HG03159 (cell line): ENCODE measurements around the gene ILK.
A peak's percentile ranks its signal among the peaks of the same experiment; 100 is the strongest.

Experiments used
- ATAC-seq: cut with Tn5 transposase; IDR thresholded peaks from one replicate; pipeline ENCODE4 v1.9.1; 2021; ENCODE audit warnings: mild to moderate bottlenecking, moderate library complexity; ENCODE audit not compliant: unreplicated experiment

Gene ILK

DNA sequence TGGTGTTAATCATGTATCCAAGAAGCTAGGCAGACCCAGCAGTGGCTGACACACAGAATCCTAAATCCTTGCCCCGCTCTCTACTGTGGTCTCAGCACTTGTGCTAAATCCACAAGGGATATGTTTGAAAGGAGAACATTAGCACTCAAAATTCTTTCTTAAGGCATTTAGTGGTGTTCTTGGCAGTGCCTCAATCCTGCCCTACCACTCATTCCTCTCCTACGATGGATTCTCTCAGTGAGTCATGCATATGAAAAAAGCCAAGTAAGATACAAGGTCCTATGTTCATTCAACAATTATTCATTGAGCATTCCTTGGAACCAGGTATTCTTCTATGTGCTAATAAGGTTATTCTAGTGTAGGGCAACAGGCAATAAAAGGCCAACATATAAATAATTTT, 31.4 kb upstream of the ILK start:
- ATAC-seq = no peak

DNA sequence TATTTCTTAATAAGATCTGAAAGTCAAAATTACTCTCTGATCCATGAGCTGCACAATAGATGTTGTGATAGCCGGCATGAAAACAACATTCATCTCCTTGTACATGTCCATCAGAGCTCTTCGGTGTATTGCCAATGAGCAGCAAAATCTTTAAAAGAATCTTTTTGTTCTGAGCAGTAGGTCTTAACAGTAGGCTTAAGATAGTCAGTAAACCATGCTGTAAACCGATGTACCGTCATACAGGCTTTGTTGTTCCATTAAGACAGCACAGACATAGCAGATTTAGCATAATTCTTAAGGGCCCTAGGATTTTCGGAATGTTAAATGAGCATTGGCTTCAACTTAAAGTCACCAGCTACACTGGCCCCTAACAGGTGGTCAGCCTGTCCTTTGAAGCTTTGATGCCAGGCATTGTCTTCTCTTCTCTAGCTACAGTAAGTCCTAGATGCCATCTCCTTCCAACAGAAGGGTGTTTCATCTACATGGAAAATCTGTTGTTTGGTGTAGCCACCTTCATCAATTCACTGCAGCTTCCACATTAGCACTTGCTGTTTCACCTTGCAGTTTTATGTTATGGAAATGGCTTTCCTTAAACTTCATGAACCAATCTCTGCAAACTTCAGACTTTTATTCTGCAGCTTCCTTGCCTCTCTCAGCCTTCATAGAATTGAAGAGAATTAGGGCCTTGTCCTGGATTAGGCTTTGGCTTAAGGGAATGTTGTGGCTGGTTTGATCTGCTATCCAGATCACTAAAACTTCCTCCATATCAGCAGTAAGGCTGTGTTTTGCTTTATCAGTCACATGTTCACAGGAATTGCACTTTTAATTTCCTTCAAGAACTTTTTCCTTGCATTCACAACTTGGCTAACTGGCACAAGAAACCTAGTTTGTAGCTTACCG, 28.5 kb upstream of the ILK start:
- no peak for ATAC-seq

DNA sequence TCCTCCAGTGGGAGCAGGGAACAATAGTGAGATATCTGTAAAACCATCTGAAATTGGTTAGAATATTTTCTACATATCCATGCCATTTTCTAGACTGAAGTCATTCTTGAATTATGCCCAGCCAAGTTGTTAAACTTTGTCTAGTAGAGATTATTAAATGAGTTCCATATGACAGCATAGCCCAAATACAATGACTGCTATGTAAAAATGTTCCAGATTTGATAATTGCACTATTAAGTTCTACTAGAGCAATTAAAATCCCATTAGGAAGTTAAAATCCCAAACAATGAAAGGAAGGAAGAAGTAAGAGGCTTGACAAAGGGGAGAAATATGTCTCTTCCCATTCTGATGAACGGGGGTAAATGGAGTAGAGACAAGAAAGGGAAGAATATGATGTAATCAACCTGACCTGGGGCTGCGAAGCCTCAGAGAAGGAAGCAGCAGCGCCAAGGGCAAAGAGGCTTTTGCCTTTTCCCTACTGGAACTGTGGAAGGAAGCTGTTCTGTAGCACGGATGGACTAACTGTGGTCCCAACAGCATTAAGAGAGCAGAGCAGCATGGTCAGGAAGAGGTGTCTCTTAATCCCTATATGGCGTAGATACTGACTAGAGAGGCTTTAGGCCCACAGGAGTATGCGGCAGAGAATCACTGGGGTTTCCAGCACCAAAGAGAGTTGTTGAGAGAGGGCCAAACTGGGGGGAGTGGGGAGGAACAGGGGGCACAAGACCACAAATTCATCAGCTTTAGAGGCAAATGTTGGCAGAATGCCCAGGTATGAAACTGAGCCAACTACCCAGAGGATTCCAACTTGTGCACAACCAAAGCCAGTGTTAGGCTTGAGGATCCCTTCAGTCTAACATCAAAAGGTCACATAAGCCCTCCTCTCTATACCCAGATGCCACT, 26.9 kb upstream of the ILK start:
- ATAC-seq = no peak

DNA sequence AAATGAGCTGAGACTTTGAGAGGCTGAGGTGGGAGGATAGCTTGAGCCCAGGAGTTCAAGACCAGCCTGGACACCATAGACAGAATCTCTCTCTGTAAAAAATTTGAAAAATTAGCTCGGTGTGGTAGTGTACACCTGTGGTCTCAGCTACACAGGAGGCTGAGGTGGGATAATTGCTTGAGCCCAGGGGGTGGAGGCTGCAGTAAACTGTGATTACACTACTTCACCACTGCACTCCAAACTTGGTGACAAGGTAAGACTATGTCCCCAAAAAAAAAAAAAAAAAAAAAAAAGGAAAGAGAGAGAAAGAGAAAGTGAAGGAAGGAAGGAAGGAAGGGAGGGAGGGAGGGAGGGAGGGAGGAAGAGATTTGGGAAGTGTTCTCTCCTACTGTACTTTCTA, 25.4 kb upstream of the ILK start:
- ATAC-seq = no peak

DNA sequence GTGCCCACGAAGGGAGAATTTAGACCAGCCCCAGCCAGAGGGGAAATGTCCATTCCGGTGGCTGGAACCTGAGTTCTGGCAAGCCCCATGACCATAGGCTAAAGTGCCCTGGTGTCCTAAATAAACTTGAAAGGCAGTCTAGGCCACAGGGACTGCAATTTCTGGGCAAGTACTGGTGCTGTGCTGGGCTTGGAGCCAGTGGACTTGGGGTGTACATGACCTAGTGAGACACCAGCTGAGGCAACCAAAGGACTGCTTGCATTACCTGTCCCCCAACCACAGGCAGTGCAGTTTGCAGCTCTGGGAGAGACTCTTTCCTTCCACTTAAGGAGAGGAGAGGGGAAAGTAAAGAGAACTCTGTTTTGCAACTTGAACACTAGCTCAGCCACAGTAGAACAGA, 23.9 kb upstream of the ILK start:
- ATAC-seq = no peak

DNA sequence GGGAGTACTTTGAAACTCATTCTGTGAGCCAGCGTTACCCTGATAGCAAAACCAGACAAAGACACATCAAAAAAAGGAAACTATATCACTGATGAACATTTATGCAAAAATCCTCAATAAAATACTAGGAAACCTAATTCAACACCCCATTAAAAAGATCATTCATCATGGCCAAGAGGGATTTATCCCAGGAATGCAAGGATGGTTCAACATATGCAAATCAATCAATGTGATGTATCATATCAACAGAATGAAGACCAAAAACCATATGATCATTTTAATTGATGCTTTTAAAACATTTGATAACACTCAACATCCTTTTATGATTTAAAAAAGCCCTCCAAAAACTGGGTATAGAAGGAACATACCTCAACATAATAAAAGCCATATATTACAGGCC, 20.0 kb upstream of the ILK start:
- no peak for ATAC-seq

DNA sequence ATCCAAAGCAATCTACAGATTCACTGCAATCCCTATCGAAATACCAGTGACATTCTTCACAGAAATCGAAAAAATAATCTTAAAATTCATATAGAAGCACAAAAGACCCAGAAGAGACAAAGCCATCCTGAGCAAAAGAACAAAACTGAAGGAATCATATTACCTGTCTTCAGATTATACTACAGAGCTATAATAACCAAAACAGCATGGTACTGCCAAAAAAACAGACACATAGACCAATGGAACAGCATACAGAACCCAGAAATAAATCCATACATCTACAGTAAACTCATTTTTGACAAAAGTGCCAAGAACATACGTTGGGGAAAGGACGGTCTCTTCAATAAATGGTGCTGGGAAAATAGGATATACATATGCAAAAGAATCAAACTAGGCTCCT, 19.0 kb upstream of the ILK start:
- ATAC-seq = no peak

DNA sequence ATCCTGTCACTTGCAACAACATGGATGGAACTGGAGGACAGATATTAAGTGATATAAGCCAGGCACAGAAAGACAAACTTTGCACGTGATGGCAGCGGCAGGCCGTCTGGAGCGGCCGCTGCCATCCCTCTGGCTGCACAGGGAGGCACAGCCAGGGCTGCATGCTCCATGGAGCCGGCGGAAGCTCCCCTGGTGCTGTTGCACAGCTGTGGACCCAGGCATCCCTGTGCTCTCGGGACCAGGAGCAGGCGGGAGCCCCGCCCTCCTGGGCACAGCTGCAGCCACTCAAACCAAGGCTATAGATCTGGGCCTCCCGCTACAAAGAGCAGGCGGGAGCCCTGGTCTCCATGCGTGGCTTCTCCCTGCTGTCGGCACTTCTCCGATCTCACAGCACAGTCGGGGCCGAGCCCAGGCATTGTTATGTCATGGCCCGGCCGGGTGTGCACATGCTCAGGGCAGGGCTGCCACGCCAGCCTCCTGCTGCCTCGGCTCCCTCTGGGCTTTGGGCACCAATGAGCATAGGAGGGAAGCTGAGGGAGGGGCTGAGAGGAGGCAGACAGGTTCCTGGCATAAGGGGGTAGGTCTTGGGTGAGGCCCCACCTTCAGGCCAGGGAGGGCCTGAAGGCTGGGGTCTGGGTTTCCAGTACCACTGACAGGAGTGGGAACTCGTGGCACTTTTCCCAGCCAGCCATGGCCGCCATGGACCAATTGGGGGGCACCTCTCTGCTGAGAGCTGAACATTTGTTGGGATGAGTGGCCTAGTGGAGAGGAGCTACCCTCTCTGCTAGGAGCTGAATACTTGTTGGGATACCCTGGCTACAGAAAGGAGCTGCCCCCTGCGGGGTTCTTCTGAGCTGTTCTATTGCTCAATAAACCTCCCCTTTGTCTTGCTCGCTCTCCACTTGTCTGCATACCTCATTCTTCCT, 16.9 kb upstream of the ILK start:
- no peak for ATAC-seq

DNA sequence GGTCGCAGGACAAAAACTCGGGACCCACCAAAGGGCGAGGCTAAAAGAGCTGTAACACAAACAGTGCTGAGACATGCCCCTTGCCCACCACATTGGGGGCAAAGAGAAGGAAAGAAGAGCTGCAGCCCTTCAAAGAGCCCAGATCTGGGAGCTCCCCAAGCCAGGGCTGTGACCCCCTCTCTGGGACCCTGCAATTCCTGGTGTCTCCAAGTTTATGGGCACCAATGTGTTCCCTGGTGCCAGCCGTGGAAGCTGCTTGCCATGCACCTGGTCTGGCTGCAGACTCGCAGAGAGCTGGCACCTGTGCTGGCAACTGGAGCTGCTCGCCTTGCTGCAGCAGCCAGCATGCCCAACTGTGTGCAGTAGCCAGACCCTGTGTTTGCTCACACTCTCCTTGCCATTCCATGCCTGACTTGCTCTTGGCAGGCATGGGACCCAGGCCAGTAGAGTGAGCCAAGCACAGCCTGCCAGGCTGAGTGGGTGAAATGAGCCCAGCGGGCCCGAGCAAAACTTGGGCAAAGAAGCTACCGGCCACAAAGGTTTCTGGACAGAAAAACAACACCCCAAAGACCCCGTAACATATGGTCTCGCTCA, 16.1 kb upstream of the ILK start:
- no peak for ATAC-seq

DNA sequence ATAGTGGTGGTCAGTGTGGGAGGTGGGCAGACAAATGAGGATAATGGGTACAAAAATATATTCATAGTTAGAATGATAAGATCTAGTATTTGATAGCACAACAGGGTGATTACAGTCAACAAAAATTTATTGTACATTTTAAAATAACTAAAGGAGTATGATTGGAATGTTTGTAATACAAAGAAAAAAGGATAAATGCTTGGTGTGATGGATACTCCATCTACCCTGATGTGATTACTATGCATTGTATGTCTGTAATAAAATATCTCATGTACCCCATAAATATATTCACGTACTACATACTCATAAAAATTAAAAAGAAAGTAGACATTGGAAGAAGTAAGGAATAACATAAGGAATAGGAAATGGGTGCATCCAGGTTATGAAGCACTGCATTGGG, 15.6 kb upstream of the ILK start:
- no peak for ATAC-seq

DNA sequence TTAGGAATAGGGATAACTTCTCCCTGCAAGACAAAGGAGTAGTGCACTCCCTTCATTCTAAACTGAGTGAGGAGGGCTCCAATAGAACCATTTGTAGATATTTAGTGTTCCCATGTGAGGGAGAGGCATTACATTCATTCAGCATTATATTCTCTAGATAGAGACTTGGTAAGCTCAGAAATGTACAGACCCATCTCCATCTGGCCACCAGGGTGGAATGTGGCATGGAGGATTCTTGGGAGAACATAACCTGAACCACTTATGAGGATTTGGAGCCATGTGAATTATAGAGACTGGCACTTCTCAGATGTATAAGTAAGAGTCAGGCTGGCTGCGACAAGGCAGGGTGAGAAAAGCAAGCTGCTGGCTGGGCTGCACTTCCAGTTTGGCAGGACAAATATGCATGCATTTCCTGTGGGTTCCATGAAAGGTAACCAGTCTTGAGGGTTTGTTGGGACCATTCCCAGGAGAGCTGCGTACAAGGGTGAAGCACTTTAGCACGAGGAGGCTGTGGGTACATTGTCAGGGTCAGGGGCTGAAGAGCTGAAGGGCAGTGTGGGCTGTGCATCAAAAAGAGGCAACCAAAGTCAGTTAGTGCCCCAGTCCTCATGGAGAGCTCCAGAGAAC, 9.3 kb upstream of the ILK start:
- no peak for ATAC-seq

DNA sequence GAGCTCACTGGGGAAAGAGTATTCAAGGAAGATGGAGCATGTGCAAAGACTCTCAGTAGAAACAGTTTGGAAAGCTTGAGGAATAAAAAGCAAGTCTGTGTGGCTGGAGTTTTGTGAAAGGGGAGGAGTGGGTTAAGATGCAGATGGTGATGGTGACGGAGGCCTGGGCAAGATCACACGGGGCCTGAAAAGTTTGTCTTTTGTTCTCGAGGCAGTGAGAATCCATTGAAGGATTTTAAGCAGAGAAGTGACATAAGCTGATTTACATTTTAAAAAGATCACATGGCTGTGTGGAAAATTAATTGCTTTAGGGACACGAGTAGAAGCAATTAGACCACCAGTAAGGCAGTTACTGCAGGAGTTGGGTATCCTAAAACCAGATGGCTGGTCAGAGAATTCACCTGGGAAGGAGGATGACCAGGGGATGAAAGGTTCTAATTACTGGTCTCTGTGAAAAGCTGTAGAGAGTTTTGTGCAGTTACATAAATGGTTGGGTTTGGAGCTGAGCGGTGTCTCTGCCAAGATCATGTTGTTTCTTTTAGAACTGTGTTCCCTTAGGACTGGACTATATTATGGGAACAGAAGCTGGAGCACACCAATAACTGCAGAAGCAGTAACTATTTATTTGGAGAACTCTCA, 7.2 kb upstream of the ILK start:
- no peak for ATAC-seq

DNA sequence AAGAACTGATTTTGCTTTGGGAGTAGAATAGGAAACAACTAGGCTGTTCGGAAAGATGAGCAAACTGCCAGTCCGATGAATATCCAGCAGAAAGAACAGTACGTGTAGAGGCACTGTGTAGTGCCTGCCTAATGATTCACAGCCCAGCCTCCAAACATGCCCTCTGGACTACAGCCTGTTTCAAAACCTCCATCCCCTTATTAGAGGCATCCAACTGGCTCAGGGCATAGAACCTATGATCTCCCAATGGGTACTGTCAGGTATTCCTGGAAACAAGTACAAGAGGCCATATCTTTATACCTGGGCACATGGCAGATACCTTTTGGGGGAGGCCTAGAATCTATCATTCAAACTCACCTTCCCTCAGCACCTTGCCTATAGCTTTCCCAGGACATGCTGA, 5.0 kb upstream of the ILK start:
- ATAC-seq = no peak

DNA sequence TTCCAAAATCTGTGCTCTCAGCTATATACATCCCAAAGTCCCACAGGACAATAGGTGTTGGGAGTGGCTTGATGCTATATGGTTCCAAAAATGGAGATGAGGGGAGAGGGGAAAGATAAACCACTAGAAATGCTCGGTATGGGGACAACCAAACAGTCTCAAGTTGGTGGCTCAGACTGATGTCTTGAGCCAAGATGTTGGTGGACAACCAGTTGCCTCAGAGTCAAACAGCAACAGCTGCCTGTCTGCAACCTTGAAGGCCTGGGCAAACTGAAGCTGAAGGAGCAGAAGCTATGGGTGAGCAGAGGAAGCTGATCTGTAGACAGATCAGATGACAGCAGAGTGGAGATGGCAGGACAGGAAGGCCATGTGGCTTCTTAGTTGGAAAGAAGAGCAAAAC, 4.1 kb upstream of the ILK start:
- no peak for ATAC-seq

DNA sequence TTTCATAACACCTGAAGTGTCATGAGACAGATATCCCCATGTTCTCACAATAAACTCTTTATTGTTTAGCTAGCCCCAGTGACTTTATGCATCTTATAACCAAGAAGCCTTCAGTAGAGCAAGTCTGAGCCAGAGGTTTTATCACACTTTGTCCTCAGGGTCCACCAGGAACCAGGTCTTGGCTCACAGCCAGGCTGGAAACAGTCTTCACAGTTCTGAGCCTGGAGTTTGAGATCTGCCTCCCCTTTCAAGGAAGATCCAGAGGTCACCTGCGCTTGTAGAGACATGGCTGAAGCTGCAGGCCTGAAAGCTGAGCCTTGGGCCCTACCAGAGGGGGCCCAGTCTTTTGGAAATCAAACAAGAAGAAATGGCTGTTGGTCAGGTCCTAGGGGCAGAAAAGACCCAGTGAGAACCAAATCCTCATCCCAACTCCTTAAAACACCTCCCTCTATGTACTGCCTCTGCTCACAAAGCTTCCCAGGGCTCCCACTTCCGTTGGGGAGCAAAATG, 3.6 kb upstream of the ILK start:
- ATAC-seq = no peak

DNA sequence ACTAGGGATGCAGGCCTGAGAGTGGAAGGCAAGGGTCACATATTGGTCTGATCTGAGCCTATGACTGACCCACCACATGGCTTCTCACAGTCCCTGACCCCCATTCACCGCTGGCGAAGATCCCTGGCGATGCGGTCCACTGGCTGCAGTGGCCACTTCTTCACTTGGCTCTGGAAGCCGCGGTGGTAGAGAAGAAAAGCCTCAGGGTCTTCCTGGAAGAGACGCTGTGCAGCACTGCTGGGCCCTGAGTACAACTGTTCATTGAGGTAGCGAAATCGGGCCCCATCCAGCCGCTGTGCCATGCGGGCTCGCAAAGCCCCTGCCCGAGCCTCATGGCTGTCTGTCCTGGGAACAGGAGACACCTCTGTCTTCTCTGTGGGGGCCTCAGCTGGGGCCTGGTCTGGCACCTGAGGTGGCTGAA, 2.5 kb upstream of the ILK start:
- no peak for ATAC-seq

DNA sequence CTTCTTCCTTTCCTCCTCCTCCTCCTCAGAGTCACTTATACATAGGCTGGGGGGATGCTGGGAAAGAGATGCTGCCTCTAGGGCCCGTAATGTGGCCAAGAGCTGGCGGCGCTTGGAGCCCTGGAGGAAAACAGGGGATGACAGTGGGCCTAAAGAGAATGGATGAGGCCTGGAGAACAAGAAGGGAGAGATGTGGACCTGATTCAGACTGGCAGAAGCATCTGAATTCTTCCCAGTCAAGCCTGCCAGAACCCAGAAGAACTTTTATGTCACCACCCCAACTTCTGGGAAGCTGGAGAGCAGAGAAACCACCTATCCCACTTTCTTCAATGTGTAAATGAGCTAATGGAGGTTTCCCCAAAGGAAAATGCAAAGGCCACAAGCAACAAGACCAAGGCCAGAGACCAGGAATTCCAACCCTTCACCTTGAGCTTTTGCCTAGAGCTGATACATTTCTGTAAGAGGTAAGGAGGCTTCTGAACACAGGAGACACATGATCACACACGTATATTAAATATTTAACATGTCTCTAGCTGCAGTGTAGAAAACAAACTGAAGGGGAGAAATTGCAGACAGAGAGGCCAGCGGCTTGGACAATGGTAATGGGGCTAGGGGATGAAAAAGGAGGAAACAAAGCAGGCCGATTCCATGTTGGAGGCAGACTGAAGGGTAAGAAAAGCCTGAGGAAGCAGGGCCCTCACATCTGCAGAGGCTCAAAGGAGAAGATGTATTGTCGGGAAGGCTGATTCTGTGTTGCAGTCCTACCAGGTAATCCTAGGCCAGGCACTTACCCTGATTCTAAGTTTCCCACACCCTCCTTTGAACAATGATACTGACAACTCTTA, 1.3 kb upstream of the ILK start:
- no peak for ATAC-seq

DNA sequence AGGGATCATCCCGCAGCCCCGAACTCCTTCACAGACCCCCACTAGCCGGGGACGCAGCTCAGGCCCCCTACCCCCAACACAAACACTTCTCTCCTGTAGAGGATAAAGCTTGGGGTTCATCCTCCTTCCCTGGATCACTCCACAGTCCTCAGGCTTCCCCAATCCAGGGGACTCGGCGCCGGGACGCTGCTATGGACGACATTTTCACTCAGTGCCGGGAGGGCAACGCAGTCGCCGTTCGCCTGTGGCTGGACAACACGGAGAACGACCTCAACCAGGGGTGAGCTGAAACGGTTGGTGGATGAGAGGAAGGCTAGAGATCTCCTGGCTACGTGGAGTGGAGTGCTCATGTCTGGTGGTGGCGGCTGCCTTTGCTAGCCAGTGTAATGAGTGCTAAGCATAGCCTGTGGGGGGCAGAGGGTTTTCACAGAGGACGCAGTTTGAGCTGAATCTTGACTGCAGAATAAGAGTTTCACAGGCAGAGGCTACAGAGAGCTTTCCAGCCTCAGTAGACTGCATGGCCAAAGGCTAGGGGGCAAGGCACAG, 580 bp downstream of the ILK start:
- ATAC-seq = peak; percentile 40
